ENCODE results near the gene VIM.
"Not testable (repeated sequence)": the region's sequence is repeated elsewhere in the genome, so short reads cannot be mapped to it uniquely, and the experiment has no call there.

- TF ChIP-seq CTCF, POLR2A, POLR2AphosphoS5 (IDR thresholded peaks at IDR 0.05): not testable (repeated sequence)
Measured at GRCh38 chr10:17266549-17266948, 38.5 kb downstream of the VIM start.

All from sigmoid colon (tissue), 4 donors.